A549 treated with CORT108297 at 1 μM for 4 hours (cell line): ENCODE results near the gene MYH4. TPM values are rescaled to one million over a fixed set of nuclear protein-coding genes. Genes with fewer than 3 reads are reported as not detected.

Experiments
- total RNA-seq: library from RNA; stranded (reverse); fragments of 200-300 nt; extraction: Qiagen RNA extraction; gene quantifications from 5 replicates; pipeline ENCODE4 v1.2.3, GENCODE V29; 2022

The MYH4 gene
- not detected in 5 replicates for total RNA-seq

DNA sequence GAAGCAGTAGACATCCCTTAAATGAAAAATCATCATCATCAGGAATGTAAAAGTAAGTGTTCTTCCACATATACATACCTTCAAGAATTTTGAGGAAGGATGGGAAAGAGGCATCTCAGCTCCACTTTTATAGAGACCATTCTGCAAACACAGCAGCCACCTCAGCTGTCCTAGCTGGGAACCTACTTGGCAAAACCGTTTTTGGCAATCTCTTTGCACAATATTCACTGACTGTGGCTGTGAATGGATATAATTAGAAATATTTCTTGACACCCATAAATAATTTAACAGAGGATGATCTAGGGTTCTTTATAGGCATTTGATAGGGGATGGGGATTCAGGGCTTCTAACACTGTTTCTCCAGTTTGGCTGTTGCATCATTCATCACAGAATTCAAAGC is at the start of gene MYH4:
MYH4 (minus strand) TSS at position 101 of the 400 bp plus-strand sequence. CDS start 2,814 bp downstream, outside the sequence.

DNA sequence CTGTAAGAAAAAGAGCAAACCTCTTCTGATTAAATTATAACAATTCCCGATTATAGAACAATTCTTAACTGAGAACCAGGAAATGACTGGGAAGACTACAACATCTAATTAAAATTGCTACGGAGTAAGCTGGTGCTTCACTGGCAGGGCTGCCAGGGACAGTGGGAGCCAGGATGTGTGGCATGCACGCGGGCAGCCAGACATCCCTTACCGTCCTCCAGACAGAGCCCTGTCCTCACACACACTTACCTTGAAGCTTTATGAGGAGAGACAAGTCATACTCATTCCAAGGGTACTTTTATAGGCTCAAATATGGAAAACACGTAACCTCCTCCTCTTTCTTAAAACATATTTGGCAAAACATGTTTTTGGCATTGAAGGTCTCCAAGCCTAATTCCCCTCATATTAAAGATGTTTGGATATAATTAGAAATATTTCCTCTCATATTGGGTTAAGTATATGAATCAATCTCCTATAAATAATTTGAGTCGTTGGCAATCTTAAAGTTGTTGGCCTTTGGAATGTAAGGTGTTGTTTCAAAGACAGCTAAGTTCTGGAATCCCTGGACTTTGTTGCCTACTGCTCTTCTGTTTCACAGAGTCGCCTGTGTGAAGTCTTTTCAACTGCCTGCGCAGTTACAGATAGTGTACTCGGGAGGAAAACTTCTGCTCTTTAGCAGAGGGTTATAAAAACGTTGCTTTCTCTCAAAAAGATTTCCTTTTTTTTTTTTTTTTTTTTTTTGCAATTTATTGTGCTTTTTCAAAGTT is 49.1 kb upstream of the MYH4 start, which contains the start of gene MYH1:
MYH1 (minus strand) TSS at position 272 of the 767 bp plus-strand sequence. CDS start 1,900 bp downstream, outside the sequence.

DNA sequence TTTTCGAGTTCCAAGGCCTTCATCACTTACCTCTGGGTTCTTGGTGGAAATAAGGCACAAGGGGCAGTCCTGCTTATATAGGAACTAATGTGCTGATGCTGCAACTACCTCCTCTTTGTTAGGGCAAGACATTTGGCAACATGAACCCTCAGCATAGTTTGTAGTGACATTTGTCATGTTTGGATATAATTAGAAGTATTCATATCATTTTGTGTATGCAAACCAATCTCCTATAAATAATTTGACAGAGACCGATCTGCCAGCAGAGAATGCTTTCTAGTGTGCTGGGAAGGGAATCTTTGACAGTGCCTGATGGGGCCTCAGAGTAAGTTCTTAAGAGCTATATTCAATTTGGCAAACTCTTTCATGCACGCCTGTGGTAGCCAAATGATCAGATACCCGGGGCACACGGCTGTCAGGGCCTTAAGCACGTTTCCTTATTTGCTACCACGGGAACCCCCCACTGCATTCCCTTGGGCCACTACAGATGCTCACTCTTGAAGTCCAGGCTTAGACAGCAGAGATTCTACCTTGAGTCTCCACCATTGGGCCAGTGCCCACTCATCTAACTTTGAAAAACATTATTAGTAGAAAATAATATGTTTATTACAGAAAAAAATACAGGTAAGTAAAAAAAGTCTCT is 47.3 kb downstream of the MYH4 start, which contains the start of gene MYH8:
MYH8 (minus strand) TSS at position 51 of the 643 bp plus-strand sequence. CDS start 1,723 bp downstream, outside the sequence.

Other genes with a start within 250 kb of the MYH4 start
- not detected in 5 replicates for gene MYH13, start 96.6 kb downstream of the MYH4 start, total RNA-seq
- gene MYH8, start 47.6 kb downstream of the MYH4 start, total RNA-seq: not detected in 5 replicates
- gene MYH1, start 49.0 kb upstream of the MYH4 start, total RNA-seq: not detected in 5 replicates
- not detected in 5 replicates for gene MYH2, start 80.1 kb upstream of the MYH4 start, total RNA-seq
- gene MYH3, start 187.8 kb upstream of the MYH4 start, total RNA-seq: 0.70 to 1.4 TPM (median 0.96 TPM) in 5 replicates
- 52.5 to 61.9 TPM (median 59.6 TPM) in 5 replicates for gene SCO1, start 228.0 kb upstream of the MYH4 start, total RNA-seq
- 5.9 to 9.1 TPM (median 8.3 TPM) in 5 replicates for gene ADPRM, start 228.0 kb upstream of the MYH4 start, total RNA-seq